NCI-H446 treated with DMSO at 0.1 percent for 48 hours (cell line): ENCODE measurements around the gene MYCN.
"Not testable (repeated sequence)": the region's sequence is repeated elsewhere in the genome, so short reads cannot be mapped to it uniquely, and the experiment has no call there.

Experiments
- DNase-seq: peaks from one replicate; lab custom pipeline; 2025; lab: John Stamatoyannopoulos, UW

Gene MYCN

DNA sequence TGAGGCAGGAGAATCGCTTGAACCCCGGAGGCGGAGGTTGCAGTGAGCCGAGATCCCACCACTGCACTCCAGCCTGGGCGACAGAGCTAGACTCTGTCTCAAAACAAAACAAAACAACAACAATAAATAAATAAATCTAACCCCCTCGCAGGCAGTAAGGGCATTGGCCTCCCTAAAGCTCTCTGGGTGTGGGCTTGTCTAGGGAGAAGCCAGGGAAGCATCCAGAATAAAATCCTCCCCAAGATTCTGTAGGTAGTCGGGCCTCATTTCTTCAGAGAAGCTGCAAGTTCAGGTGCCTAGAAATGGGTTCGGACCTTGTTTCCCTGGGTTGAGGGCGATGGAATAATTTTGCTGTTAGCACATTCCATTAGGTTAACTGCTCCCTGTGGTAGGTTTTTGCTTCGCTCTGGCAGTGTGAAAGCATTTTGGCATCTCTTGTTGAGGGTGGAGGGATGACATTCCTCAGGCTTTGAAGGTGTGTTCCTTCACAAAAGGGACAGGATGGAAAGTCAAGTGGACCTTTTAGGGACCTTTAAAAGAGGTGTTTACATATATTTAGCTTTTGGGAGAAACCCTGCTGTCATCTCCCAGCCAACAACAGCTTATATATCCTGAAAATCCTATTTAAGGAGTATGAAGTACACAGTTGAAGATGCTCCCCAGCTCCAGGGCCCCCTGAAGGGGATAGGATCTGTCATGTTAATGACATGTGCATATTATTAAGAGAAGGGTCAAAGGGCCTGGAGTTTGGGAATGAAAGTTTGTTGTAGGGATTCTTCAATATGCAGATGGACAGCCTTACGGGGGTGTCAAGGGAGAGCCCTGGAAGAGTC is 17.7 kb downstream of the MYCN start:
- DNase-seq, result no peak

DNA sequence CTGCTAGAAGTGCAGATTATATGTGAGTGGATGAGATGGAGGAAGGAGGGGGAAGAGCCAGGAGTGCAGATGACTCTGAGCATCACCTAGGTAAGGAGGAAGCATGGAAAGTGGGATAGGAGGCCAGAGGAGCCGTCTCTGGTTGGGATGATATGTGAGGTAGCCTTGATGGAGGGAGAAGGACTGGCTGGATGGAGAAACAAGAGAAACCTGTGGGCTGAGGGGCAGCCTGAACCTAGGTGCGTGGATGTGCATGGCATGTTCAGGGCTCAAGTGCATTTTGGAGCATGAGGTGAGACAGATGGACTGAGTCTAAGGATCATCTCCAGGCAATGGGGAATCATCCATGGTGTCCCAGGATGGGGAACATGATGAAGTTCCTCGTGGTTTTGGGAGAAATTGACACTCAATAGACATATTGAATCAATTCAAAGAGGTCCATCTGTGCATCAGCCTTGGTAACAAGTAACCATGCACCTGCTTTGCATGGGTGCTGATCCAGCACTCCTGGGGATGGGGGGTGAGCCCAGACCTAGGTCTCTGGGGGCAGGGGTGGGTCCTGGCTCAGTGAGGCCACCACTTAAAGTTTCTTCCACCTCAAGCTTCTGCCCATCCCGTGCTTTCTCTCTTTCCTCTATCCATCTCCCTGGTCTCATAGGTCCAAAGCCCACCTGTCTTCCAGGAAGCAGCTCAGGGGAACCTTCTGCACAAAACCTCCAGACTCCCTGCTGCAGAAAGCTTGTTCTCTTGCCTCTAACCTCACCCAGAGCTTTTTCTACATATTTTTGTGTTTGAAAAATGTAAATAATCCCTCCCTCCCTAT is 19.2 kb downstream of the MYCN start:
- no peak for DNase-seq

GRCh38 chr2:15960154-15960520 is 19.8 kb downstream of the MYCN start:
- not testable (repeated sequence) for DNase-seq

- not testable (repeated sequence) for DNase-seq
These were observed 23.0 kb downstream of the MYCN start for GRCh38 chr2:15963109-15963976.

DNA sequence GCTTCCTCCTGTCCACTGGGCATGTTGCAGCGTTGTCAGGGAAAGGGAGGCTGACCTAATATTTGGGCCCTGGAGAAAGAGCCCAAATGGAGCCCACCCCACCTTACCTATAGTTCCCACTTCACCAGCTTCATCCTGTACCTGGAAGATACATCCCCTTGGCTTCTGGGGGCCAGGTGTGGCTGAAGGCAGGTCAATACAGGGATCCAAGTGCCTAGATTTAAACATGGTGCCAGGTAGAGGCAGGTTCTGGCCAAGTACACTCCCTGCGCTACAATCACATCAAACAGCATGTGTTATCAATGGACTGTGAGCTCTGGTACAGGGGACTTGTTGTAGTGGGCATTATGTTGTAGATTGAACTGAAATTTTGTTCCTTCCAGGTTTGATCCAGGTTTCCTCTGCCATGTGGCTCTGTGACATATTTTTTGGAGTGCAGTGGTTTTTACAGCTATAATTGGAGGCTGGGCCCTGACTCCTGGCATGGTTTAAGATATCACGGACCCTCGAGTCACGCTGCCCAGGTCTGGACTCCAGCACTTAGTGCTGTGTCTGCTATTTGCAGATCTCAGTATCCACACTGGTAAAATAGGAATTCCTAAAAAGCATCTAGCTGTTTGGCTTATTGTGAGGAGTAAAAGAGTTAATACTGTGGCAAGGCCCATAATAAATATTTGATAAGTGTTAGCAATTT is 23.8 kb downstream of the MYCN start:
- DNase-seq, result no peak

DNA sequence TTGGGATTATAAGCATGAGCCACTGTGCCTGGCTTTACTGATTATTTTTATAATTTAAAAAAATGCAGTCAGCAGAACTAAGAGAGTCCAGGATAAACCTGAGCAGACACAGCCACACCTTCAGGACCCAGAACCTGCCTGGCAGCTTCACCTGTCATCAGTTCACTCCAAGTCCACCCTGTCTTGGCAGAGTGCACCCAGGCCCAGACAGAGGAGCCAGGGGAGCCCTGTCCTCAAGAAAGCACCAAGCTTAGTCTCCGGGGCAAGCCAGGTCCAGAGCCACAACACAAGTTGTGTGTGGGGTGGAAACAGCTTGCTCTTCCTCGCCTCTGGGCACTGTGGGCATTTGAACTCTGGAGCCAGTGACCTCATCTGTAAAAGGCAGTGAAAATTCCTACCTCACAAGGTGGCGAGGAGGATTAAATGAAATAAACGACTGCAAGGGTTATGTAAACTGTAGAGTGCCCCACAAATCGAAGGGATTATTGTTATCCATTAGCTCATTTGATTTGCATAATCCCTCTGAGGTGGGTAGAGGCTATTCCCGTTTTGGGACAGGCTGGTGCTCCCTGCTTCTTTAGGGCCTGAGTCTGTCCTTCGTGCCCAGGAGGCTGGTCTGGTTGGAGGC is 24.7 kb downstream of the MYCN start:
- DNase-seq, result no peak

- DNase-seq, result no peak
These were observed 25.2 kb downstream of the MYCN start for GRCh38 chr2:15965564-15966019.

GRCh38 chr2:15967415-15968279 is 27.3 kb downstream of the MYCN start:
- DNase-seq, result no peak

DNA sequence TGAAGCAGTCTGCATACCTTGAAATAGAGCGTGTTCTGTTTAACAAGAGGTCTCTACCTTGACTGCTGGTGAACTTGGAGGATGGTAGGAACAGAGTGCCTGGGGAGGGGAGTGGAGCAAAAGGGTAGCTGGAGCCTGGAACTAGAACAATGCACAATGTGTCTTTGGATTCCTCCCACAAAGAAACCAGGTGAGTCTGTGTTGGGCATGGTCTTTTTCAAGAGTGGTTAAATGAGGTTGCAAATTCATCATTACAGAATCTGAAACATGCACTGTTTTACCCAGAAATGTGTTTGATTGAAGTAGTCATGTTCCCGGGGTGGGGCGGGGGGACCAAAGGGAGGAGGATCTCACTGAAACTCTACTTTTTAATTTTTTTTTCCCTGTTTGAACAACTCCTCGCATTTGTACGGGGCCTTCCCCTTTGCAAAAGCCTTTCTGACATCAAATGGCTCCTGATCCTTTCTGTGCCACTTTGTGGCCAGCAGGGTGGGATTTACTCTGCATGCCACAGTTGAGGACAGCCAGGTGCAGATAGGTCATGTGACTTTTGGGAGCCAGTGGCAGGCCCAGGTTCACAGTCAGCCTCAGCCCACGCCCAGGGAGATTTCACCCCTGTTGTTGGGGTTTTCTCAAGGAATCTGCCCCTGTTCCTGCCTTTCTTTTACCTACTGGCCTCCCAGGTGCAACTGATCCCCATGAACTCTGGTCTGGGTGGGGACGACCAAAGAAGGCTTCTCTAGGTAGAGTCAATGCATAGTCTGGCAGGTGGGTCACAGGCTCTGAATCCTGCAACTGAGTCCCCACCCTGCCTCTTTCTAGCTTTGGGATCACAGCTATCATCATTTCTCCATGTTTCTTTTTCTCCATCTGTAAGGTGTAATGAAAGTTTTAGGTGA is 28.2 kb downstream of the MYCN start:
- DNase-seq, result no peak

- no peak for DNase-seq
These were observed 28.9 kb downstream of the MYCN start for GRCh38 chr2:15969214-15969613.

DNA sequence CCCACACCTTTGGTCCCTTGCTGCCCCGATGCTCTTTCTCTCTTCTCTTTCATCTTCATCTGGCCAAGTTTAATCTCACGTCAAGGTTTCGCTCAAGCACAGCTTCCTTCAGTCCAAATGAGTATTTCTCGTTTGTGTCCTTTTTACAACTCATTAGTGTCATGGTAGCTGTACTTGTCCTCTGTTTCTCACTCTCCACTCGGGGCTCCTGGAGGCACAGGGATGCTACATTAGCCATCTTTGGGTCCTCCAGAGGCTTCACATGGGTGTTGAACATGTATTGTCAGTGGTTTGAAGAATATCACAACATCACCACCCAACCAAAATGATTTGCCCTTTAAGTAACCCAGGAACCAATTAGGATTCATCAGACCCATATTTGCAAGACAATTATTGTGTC is 30.4 kb downstream of the MYCN start:
- no peak for DNase-seq

DNA sequence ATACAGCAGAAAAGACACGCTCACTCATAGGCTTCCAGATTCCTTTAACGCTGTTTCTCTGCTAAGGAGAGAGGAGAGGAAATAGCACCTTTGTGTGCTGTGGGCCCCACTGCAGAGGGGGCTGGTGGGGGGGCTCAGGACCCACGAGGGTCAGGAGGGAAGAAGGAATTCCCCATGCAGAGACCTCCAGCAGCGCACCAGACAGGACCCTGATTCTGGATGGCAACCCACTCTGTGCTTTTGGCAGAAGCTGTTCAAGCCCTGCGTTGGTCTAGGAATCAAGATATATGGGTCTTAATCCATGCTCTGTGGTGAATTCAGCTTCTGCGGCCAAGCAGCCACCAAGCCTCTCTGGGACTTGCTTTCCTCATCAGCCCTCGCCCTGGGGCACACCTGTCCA is 31.0 kb downstream of the MYCN start:
- no peak for DNase-seq

DNA sequence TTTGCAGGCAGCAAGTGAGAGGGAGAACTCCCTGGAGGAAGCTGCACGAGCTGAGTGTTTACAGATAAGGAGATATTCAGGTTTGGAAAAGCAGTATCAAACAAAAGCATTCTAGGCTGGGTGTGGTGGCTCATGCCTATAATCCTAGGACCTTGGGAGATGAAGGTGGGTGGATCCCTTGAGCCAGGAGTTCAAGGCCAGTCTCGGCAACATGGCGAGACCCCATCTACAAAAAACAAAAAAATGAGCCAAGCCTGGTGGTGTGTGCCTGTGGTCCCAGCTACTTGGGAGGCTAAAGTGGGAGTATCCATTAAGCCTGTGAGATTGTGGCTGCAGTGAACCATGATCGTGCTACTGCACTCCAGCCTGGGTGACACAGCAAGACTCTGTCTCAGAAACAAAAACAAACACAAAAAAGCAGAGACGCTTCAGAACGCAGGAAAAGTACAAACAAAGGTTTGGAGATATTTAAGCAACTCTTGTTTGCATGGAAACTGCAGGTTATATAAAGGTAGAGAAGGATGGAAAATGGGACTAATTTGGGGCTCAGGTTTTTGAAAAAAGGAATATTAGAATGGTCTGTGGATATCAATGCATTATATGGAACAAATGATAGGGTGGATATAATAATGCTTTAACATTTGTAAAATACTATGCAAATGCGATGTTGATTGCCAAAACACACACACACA is 31.6 kb downstream of the MYCN start:
- no peak for DNase-seq

DNA sequence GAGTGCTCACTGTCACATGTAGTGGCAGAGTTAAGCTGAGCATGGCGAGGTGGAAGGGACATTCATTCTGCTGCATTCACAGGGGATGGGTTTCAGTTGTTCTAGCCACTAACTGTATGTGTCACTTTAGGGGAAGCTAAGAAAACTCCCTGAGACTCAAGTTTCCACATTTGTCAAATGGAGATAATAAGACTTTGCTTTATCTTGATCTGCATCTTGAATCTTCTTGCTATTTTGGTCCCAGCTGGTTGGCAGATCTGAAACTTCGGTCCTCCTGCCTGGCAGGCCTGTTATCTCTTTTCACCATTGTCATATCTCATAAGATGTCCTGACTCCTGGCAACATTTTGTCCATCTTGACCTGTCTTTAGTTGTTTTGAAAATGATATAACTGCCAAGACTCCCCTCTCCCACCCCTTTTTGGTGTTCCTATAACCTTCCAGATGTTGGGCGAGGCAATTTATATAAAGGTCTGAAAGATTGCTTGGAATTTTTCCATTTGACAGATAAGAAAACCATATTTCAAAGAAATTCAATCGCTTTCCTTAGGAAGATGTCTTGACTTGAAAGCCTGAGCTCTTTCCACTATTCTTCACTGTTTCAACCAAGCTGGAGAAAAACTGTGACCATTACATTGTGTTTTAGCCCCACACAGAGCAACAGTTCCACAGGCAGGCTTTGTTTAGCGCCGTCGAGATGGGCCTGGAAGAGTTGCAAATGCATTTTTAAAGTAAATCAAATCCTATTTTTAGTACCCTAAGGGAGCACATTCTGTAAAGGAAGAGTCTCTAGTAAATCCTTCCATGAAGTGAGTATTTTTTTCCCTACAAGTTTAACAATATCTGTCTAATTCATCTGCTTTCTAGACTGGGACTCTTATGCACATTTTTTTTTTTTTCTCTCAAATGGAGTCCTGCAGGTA is 33.4 kb downstream of the MYCN start:
- no peak for DNase-seq

- no peak for DNase-seq
These were observed 34.4 kb downstream of the MYCN start for GRCh38 chr2:15974565-15975260.

DNA sequence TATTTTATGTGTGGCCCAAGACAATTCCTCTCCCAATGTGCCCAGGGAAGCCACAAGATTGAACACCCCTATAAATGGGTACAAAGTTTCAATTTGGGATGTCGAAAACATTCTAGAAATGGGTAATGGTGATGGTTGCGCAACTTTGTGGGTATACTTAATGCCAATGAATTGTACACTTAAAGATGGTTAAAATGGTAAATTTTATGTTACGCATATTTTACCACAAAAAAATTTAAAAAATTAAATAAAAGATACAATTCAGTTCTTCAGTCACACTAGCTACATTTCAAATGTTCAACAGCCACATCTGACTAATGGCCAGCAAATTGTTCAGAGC is 34.9 kb downstream of the MYCN start:
- no peak for DNase-seq

GRCh38 chr2:15975676-15976075 is 35.3 kb downstream of the MYCN start:
- no peak for DNase-seq
